ENCODE data around the gene ASPG.

DNA sequence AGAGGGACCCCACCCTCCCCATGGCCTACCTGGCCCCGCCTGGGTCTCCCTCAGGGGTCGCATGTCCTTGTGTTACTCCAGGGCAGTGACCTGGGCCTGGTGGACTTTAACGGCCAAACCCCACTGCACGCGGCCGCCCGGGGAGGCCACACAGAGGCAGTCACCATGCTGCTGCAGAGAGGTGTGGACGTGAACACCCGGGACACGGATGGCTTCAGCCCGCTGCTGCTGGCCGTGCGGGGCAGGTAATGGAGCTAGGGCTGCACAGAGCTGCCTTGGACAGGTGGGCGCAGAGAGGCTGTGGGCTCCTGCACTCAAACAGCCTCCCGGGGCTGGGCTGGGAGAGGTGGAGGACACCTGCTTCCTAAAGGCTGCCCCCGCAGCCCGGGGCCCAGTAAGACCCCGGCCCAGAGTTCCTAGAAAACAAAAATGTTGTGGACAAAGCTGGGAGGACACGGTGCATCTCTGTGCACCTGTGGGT lies 21.6 kb downstream of the ASPG start:
- TF ChIP-seq, protein P1, sequence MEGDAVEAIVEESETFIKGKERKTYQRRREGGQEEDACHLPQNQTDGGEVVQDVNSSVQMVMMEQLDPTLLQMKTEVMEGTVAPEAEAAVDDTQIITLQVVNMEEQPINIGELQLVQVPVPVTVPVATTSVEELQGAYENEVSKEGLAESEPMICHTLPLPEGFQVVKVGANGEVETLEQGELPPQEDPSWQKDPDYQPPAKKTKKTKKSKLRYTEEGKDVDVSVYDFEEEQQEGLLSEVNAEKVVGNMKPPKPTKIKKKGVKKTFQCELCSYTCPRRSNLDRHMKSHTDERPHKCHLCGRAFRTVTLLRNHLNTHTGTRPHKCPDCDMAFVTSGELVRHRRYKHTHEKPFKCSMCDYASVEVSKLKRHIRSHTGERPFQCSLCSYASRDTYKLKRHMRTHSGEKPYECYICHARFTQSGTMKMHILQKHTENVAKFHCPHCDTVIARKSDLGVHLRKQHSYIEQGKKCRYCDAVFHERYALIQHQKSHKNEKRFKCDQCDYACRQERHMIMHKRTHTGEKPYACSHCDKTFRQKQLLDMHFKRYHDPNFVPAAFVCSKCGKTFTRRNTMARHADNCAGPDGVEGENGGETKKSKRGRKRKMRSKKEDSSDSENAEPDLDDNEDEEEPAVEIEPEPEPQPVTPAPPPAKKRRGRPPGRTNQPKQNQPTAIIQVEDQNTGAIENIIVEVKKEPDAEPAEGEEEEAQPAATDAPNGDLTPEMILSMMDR (IDR thresholded peaks at IDR 0.05; ENCODE audit: low read length), result no peak
- no peak for TF ChIP-seq EZH2 (optimal IDR thresholded peaks at IDR 0.05; ENCODE audit: low read depth, low read length)
